DMS79 treated with DMSO at 0.1 percent for 48 hours (cell line): Measurements from ENCODE around the gene LSM12.
A peak's percentile ranks its signal among the peaks of the same experiment; 100 is the strongest.
"Not testable (repeated sequence)": the region's sequence is repeated elsewhere in the genome, so short reads cannot be mapped to it uniquely, and the experiment has no call there.

Experiments
- DNase-seq: peaks from one replicate; lab custom pipeline; 2025; lab: John Stamatoyannopoulos, UW

Gene LSM12

GRCh38 chr17:44076716-44077594, 10.5 kb upstream of the LSM12 start:
- no peak for DNase-seq

- no peak for DNase-seq
Observed at GRCh38 chr17:44075598-44076293, 9.3 kb upstream of the LSM12 start.

- DNase-seq: no peak
Observed at GRCh38 chr17:44074911-44075285, 8.4 kb upstream of the LSM12 start.

GRCh38 chr17:44074231-44074910, 7.9 kb upstream of the LSM12 start:
- peak; percentile 45 for DNase-seq

- DNase-seq: no peak
Observed at GRCh38 chr17:44071772-44072171, 5.3 kb upstream of the LSM12 start.

- DNase-seq: no peak
Observed at GRCh38 chr17:44071198-44071520, 4.7 kb upstream of the LSM12 start.

GRCh38 chr17:44070455-44071197, 4.2 kb upstream of the LSM12 start, which contains the start of gene G6PC3:
G6PC3 (plus strand) TSS chr17:44070735; CDS start chr17:44070966, 231 bp downstream.
- peak; percentile 96 for DNase-seq

GRCh38 chr17:44069974-44070454, 3.5 kb upstream of the LSM12 start:
- no peak for DNase-seq

GRCh38 chr17:44067545-44067940, 1.1 kb upstream of the LSM12 start:
- no peak for DNase-seq

GRCh38 chr17:44065668-44066203, 735 bp downstream of the LSM12 start:
- no peak for DNase-seq

GRCh38 chr17:44063704-44064639, 2.5 kb downstream of the LSM12 start:
- no peak for DNase-seq

GRCh38 chr17:44062871-44063270, 3.6 kb downstream of the LSM12 start:
- no peak for DNase-seq

- no peak for DNase-seq
Observed at GRCh38 chr17:44061446-44061845, 5.0 kb downstream of the LSM12 start.

- no peak for DNase-seq
Observed at GRCh38 chr17:44059101-44059892, 7.2 kb downstream of the LSM12 start.

GRCh38 chr17:44053125-44053872, 13.2 kb downstream of the LSM12 start:
- peak; percentile 16 for DNase-seq

- DNase-seq: no peak
Observed at GRCh38 chr17:44049294-44050060, 17.0 kb downstream of the LSM12 start.

GRCh38 chr17:44046893-44047292, 19.6 kb downstream of the LSM12 start:
- DNase-seq: not testable (repeated sequence)

- no peak for DNase-seq
Observed at GRCh38 chr17:44045486-44045885, 21.0 kb downstream of the LSM12 start.
